ENCODE data around the gene PHF21B.

The PHF21B gene

DNA sequence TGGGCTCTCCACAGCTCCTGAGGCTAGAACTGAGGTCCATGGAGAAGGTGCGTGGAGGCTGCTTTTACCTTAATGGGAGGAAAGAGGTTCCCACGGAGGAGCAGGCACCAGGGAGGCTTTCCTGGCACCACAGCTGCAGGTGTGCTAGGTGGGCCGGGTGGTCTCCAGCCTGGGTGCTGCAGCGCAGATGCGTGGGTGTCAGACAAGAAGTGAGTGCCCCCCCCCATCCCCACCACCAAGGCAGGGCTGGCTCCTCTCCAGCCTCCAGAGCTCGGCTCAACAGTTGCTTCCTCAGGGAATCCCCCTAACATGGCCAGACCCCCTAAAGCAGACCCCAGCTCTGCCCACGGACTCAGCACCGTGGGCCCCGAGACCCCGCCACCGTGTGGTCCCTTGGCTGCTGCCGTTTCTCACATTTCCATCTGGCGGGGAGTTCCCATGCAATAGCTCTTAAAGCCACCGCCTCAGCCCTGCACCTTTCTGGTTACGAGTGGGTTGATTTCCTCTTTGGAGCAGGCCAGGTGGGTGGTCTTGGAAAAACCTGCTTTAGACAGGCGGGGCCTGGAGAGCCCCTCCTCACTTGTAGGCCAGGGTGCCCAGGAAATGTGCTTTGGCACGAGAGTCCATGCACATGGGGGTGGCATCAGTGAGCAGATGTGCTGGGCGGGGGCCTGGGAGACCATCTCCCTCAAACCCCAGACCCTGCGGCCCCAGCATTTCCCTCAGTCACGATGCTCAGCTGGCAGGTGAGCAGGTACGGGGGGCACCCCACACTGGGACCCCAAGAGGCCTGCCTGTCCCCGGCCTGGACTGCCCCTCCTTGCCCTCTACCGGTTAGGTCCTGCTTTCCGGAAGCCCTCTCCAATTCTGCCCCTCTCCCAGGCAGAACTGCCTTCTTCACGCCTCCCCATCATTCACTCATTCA, 163.7 kb downstream of the PHF21B start:
- DNase-seq (ENCODE audit: low read depth, low spot score) = no peak

DNA sequence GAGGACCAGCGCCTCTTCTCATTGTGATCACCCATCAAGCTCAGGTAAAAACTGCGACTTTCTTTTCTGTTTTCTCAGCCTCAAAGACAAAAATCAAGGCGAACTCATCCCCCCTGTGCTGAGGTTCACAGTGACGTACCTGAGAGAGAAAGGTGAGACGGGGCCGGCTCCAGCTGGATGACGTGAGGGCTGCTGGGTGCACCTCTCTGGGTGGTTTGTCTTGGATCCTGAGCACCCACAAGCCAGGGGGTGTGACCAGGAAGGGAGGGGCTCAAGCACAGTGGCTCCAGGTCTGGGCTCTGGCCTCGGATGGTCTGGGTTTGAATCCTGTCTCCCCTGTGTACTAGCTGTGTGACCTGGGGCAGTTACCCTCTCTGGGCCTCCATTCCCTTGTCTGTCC, 164.6 kb downstream of the PHF21B start:
- no peak for DNase-seq (ENCODE audit: low read depth, low spot score)

DNA sequence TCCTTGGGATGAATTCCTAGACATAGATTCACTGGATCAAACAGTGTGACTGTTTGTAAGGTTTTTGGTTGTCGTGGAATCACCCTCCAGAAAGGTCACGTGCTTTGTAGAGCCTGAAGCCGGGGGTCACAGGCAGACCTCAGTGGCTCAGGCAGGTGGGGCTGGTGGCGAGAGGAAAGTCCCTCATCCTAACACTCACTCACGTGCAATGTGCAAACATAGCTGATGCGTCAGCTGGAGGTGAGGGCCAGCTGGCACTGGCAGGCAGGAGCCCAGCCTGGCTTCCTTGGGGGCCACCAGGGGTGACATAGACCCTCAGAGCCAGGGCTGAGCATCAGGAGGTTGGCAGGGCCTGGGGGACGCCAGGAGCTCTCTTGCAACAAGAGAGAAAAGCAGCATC, 167.4 kb downstream of the PHF21B start:
- no peak for DNase-seq (ENCODE audit: low read depth, low spot score)

DNA sequence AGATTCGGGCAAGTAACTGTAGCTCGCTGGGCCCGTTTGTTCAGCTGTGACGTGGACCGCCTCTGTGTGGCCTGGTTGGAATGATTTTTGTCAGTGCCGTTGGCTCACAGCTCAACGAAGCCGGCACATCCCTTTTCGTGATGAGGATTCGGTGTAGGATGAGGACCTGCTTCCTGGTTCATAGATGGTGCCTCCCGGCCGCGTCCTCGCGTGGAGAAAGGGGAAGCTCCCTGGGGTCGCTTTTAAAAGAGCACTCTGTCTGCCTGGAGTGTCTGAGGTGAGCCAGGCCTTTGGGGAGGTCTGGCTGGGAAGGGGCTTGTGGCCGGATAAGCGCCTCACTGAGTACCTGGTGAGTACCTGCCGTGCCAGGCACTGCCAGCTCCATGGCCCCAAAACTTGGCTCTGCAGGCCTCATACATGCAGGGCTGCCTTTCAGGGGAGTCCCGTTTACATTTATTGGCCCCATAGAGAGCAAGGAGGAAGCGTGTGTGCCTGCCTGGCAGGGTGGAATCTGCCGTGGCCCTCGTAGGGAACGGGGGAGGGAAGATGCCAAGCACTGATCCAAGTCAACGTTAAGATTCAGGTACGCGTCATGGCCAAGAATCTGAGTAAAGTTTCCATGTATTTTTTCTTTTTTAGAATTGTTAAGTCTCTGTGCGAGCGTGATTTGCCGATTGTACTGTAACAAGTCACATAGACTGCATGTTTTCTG, 169.0 kb downstream of the PHF21B start:
- DNase-seq (ENCODE audit: low read depth, low spot score) = no peak

DNA sequence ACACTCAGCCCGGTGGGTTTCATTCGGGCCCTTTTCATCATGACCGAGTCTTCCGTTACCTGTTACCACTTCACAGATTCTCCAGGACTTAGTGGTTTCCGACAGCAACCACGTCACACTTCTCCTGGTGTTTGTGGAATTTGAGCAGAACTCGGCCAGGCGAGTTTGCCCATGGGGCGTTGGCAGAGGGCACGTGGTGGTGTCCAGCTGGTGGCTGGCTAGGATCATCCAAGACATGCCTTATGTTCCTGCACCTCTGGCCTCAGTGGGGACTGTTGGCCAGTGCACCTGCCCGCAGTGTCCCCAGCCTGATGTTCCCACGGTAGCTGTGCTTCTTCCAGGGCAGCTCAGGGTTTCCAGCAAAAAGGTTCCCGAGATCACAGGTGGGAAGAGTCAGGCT, 170.1 kb downstream of the PHF21B start:
- no peak for DNase-seq (ENCODE audit: low read depth, low spot score)

DNA sequence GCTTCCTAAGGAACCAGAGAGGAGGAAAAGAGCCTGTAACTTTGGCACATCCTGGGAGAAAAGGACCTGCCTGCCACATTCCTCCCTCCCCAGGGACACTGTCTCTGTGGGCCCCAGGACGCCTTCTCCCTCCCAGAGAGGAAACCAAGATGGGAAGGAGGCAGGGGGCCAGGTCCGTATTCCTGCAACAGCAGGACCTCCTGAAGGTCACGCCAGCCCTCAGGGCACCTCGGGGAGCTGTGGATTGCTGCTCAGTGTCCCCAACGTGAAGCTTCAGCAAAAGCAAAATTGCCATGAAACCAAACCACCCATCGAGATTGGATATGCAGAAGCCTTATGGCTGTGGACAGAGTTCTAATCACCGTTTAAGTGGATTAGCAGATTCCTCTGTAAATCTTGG, 170.7 kb downstream of the PHF21B start:
- no peak for DNase-seq (ENCODE audit: low read depth, low spot score)

DNA sequence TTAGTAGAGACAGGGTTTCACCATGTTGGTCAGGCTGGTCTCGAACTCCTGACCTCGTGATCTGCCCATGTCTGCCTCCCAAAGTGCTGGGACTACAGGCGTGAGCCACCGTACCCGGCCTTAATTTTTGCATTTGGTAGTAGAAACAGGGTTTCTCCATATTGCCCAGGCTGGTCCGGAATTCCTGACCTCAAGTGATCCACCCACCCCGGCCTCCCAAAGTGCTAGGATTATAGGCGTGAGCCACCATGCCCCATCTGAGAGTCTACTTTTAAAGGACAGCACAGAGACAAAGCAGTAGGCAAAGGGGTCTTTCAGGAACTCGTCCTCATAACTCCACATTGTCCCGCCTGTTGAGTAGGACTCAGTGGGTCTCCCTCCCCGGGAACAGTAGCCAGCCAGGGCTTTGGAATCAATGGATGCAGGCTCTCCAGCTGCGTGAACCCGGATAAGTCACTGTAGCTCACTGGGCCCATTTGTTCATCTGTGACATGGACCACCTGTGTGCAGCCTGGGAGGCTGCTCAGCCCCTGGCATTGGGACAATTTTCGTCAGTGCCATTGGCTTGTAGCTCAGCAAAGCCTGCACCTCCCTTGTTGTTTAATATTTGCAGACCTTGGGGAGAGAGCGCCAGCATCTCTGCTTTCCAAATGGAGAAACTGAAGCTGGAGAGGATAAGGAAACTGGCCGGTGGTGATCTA, 171.3 kb downstream of the PHF21B start:
- no peak for DNase-seq (ENCODE audit: low read depth, low spot score)

DNA sequence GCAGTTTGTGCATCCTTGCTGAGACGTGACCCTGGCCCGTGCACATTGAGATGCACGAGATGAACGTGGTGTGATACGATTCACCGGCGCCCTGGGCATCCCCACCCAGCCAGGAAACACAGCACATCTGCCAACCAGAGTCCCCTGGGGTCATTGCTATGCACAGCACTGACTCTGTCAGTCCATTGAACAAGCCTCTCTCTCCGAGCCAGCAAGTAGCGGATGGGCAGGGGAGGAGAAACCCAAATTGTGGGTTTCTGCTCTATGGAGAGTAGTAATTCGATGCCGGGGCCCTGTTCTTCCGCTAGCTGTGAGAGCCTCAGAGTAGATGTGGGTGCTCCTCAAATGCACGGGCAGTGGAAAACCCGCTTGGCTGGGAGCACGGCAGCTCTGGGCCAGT, 172.3 kb downstream of the PHF21B start:
- DNase-seq (ENCODE audit: low read depth, low spot score) = no peak

DNA sequence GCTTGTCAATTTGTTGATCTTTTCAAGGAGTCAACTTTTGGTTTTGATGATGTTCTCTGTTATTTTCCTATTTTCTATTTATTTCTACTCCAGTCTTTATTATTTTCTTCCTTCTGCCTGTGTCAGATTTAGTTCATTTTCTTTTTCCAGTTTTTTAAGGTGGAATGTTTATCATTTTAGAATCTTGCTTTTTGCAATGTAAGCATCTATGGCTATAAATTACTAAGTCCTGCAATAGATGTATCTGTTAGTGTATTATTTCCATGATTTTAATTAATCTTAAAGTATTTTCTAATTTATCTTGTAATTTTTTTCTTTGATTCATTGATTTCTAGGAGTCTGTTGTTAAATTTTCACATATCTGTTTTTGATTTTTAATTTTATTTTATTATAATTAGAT, 175.7 kb downstream of the PHF21B start:
- no peak for DNase-seq (ENCODE audit: low read depth, low spot score)

DNA sequence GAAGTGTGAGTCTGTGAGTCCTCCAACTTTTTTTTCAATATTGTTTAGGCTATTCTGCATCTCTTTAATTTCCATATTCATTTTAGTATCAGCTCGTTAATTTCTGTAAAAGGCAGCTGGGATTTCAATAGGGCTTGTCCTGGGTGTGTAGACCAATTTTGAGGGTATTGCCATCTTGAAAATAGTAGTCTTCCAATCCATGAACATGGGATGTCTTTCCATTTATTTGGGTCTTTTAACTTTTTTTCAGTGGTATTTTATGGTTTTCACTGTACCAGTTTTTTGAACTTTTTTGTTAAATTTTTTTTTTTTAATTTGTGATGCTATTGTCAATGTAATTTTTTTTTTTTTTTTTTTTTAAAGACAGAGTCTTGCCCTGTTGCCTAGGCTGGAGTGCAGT, 177.9 kb downstream of the PHF21B start:
- no peak for DNase-seq (ENCODE audit: low read depth, low spot score)
